Measurements from ENCODE around the gene SLC22A31.

Gene SLC22A31

DNA sequence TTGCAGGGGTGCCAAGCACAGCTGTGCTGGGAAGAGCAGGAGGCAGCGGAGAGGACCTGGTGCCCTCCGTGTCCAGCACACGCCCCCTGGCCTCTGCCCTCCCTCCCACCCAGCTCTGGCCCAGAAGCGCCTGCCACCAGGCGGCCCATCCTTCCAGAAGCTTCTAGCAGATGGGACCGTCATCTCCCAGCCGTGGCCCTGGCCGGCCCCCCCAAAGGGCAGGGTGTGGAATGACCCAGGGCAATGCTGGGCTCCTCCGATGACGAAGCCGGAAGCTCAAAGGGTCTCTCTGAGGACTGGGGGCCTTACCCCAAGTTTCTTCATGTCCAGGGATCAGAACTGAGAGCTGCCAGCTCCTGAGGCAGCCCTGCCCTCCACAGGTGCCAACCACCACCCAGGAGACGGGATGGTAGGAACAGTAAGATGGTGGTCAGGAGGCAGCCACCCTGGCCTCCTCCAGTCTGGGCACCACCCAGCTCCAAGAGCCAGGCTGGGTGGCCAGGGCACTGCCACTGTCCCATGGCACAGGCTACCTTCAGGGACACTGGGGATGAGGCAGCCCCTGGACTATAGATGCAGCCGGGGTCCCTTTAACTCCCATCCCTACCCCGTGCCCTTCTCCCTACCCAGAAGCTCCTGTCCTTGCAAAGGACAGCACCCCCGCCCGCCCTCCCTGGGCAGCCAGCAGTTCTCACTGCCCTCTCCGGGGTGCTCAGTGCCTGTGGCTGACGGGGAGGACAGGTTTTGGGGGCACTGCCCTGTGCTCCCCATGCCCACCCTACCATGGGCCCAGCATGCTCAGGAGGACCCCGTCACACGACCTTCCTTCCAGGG, 35.3 kb downstream of the SLC22A31 start:
- no peak for DNase-seq

DNA sequence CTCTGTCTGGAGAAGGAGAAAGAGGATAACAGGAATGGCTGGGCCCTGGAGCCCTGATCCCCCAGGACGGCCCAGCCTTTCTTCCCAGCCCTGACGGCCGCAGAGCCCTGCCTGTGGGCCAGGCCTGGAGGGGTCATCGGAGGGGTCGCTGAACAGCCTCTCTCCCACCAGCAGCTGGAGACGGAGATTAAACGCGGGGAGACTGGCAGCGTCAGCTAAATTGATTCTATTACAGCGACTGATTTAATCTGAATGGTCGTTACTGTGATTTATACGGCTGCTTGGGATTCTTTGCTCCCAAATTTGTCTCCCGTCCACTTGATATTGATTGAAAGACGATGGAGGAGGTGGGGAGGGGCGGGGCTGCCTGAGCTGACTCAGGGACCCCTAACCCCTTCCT, 35.9 kb downstream of the SLC22A31 start:
- no peak for DNase-seq

DNA sequence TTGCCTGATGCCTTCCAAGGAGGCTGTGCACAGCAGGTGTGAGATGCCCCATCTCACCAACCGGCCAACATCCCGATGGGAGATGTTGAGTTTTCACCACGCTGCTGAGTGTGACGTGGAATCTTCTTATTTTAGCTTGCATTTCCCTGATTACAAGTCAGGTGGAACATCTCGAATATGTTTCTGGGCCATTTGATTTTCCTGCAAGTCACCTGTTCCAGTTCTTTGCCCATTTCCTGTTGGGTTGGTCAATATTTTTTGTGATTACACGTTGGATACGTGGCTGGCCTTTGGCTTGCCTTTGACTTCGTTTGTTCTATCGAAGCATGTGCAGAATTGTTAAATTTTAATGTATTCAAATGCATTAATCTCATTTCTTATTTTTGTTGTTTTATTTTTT, 37.0 kb downstream of the SLC22A31 start:
- no peak for DNase-seq

DNA sequence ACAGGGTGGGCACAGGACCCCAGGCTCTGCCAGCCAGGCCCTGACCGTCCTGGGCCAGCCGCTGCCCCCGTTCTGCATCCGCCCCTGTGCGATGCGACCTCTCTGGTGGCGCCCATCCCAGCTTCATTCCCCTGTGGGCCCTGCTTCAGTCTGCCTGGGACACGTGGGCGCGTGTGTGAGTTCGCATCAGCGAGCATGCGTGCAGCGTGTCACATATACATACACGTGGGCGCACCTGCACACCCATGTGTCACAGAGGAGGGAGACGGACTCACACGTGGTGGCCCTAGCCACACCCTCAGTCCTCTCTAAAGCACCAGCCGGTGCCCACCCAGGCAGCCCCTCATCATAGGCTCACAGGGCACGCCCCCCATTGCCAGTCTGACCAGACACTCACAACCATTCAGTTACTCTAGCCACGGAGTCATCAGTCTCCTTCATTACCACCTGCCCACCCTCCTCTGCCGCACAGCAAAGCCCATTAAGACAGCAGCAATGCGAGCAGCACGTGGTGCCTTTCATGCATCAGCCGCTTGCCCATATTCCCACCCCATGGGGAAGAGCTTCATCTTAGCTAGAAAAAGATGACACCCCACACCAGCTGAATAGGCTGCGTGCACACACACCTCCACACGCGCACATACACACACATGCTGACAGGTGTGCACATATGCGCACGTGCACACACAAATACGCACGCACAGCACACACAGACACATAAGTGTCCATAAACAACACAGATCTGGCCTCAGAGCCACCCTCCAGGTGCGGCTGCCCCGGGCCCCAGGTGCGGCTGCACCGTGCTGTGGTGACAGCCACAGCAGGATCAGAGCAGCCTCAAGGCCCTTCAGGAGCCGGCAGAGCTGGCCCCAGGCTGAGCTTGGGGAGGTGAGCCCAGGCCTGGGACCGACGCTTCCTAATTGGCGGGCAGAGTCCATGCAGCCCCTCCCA, 38.3 kb downstream of the SLC22A31 start:
- DNase-seq: no peak

DNA sequence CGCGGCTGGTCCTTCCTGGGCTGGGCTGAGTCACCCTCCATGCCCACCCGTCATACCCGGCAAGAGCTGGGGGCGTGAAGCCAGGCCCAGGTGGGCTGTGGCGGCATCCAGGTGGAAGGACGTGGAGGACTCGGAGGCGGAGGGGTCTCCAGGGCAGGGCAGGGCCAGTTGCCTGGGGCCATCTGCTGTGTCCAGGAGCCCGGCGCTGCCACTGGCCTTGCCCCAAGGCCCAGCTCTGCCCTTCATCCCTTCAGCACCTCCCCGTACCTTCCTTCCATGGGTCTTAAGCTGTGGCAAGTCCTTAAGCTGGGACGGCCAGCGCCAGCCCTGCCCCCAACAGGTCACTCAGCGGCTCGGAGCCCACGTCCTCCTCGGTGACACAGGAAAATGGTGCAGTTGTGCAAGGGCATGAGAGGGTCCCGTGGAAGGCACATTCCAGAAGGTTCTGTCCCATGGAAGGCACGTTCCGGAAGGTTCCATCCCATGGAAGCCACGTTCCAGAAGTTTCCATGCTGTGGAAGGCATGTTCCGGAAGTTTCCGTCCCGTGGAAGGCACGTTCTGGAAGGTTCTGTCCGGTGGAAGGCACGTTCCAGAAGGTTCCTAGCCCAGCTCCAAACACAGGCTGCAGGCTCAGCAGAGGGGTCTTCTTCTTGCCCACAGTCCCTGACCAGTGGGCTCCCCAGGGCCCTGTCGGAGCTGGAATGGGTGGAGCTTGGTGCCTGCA, 39.2 kb downstream of the SLC22A31 start:
- DNase-seq: no peak

DNA sequence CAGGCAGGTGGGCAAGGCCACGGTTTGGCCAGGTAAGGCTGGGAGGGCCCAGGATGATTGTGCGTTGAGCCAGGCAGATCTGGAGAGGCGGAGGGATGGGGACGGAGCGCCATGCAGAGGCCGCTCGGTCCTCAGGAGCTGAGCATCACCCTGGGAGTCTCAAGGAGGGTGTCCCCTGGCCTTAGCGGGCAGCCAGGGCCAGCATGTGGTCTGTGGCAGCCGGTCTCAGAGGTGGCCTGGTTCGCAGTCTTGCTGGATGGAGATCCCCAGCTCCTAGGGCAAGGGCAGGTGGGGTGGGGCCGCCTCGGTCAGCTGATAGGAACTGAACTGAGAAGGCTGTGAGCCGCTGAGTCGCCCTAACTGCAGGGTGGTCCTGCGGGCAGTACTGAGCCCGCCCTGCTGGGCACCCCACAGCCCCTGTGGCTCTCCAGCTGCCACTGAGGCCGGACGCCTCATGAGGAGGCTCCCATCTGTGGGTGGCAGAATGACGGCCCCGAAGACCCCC, 40.4 kb downstream of the SLC22A31 start:
- no peak for DNase-seq

DNA sequence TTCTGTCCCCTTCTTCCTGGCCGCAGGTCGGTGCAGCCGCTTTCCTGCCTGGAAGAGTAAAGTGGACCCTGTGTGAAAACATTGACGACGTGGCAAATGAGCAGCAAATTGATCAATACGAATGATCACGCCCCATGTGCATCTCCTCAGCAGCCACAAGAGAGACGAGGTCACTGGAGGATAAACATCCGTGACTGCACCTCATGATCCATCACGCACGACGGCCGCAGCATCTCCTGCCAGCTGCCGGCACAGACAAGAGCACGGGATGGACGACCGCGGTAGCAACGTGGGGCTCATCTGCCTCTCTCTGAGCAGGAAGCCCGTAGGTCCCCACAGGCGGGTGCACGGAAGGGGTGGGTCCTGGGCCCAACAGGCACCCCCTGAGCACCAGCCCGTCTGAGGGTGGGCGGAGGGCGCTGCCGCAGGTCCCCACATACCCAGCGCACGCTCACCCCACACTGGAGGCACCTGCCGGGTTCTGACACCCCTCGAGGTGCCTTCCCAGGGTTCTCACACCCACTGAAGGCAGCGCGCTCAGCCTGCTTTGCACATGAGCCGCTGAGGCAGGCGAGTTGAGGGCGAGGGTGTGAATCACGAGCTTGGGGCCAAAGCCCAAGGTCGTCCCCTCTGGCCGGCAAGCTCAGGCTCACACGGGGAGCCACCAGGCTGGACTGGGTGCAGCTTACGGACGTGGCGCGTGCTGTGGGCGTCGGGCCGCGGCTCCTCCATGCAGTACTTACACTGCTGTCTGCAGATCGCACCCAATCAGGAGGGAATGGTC, 41.1 kb downstream of the SLC22A31 start:
- DNase-seq: no peak

DNA sequence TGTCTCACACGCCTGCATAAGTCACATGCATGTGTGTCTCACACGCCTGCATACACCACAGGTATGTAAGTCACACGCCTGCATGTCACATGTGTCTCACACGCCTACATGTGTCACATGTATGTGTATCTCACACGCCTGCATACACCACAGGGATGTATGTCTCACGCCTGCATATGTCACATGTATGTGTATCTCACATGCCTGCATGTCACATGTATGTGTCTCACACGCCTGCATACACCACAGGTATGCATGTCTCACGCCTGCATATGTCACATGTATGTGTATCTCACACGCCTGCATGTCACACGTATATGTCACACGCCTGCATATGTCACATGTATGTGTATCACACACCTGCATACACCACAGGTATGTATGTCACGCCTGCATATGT, 42.6 kb downstream of the SLC22A31 start:
- no peak for DNase-seq

DNA sequence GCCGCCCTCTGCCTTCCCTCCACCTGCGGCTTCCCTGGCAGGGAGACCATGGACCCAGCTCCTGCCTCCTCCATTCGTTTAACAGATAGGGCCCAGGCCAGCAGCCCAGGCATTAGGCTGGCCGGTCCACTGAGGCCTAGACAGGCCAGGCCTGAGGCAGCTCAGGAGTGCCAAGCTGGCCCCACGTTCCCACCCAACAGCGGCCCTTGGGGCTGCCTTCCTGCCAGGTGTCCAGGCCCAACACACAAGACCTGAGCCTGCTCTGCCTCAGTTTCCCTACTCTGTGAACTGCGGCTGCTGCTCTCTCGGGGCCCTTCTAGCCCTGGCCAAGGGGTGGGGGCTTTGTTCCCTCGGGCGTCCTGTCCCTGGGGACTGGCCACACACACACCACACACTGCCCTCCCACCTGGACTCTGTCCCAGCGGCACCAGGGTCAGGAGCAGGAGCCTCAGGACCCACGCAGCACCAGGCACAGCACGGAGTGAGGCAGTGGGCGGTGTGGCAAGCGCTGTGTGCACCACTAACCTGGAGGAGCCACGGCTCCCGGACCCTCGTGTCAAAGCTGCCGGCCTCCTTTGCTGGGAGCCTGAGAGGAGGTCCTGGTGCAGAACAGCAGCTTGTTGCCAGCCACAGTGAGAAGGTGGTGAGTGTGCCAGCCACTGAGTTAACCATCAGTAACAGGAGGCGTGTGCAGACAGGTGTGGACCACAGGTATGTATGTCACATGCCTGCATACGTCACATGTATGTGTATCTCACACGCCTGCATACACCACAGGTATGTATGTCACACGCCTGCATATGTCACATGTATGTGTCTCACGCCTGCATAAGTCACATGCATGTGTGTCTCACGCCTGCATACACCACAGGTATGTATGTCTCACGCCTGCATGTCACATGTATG, 43.3 kb downstream of the SLC22A31 start:
- no peak for DNase-seq

DNA sequence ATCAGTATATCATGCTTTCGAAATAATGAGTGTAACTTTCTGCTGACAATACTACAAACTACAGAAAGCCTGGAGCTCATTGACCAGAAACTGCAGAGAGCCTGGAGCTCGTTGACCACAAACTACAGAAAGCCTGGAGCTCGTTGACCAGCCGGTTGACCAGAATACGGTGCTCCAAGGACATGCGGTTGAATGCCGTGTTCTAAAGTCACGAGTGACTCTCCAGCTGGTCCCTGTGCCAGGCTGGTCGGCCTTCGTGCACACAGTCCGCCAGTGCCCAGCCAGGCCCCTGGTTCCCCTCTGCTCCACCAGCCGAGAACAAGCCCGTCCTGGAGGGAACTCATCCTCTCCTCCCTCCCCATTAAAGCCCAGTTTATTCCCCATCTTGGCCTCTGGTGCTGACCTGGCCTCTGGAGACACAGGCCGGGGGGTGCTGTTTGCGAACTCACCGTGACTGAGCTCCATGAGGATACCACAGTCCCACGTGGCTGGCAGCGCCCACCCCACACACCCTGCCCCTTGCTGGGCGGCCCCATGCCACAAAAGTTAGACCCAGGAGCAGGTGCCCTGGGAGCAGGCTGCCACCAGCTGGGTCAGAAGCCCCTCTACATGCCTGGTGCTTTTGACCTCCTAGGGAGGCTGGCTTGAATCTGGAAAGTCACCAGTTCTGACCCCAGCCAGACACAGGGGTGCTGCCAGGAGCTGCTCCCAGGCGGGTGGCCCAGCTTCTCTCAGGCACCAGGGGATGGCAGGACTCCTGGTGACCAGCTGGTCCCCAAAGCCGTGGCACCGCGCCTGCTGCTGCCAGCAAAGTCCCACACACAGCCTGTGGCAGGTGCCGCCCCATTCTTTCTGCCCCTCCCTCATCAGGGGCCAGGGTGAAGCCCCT, 44.2 kb downstream of the SLC22A31 start:
- DNase-seq: no peak

DNA sequence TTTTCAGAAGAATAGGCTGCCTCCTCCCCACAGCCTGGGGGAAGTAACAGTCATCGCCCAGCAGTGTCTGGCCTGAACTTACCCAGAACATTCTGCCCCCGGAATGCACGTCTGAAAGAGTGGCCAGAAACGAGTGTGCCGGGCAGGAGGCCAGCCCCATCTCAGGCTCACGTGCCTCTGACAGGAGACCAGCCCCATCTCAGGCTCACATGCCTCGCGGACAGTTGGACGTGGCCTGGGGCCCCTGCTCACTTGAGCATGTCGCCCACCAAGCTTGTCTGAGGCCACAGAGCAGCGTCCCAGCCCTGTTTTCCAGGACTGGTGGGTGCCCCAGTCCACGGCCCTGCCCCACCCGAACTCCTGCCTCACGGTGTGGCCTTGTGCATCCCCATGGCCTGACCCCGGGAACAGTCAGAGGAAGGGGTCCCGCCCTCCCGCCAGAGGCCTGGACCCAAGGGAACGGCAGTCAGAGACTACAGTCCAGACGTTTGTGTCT, 45.1 kb downstream of the SLC22A31 start:
- no peak for DNase-seq

DNA sequence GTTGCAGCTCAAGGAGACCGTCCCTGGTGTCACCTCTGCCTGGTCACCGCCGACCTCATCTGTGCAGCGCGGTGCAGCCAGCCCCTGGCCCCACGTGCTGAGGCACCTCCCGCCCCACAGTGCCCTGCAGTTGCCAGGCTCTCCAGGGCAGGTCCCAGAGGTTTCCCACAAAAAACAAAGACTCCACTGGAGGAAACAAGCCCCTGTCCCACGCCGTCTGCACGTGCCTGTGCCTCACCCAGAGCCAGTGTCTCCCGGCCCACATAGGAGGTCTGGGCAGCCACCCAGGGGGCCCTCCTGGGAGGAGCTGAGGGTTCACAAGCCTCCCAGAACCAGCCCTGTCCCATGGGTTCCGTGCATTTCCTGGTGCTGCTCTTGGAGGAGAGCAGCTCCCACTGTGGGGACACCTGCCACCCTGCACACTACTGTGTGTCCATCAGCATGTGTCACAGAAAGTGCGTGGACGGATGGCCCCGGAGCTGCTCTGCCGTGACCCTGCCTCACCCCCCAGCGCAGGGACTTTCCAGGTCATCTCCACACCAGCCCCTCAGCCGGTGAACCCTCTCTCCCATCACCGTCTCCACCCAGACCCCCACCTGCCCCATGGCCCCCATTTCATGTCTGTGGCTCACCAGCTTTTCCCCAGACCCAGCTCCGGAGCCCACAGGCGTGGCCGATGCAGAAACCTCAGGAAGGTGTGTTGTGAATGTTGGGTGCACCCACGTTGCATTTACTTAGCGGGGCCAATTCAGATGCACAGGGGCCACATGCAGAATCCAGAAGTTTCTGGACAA, 45.8 kb downstream of the SLC22A31 start:
- no peak for DNase-seq

DNA sequence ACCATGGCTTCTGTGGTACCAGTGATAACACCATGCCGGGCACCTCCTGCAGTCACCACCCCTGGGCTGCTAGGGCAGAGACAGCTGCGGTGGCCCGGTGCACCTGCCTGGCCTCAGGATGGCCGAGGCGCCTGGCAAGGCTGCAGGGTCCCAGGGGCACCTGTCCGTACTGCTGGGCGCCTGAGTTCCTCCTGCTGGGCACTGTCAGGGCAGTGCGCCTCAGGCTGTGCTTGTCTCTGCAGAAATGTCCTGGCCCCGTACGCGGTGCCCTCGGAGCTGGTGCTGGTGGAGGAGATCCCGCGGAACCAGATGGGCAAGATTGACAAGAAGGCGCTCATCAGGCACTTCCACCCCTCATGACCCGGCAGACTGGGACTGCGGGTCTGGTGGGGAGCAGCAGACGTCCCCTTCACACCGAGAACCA, 46.5 kb downstream of the SLC22A31 start:
- DNase-seq: no peak

DNA sequence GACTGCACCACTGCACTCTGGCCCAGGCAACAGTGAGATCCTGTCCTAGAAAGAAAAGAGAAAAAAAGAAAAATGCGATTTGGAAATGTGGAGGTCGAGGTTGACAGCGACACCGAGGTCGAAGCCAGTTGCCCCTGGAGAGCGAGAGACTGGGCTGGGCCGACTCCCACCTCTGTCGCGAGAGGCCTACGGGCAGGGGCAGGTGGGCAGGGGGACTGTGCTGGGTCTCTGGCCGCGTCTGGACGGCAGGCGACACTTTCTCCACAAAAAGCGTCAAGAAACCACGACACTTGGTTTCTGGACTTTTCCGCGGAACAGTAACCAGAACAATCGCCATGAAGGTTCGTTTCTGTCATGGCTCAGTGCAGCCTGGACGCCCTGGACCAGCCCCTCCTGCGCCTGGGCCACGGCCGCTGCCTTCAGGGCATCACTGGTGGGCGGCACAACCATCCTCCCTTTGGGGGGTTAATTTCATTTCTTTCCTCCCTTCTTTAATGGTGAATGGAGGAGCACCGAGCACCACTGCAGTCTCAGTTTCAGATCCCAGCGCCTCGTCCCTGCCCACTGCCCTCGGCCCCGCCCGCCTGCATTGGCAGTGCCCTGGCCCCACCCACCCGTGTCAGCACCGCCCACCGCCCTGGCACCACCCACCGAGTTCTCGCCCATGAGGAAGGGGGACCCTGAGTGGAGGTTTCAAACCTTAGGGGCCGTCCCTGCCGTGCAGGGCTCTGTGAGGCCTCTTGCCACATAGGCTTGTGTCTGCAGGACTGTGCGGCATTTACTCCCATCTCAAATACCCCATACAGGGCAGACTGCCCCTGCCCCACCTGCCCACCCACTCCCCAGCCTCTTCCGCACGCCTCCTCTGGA, 47.3 kb downstream of the SLC22A31 start:
- DNase-seq: peak; percentile 21

DNA sequence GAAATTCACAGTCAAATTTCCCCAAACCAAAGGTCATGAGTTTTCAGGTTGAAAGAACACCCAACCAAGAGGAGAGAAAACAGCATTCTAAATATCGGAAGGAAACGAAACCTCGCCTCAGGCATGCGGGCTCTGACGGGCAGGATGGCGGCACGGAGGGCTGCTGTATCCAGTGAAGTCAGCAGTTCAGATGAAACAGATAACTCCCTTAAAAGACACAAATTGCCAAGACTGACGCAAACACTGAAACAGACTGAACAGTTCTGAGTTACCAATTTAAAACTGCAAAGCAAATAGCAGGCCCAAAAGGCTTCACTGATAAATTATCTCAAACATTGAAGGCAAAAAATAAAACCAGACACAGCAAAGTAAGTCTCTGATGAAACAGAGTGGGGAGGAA, 49.4 kb downstream of the SLC22A31 start:
- DNase-seq: no peak

DNA sequence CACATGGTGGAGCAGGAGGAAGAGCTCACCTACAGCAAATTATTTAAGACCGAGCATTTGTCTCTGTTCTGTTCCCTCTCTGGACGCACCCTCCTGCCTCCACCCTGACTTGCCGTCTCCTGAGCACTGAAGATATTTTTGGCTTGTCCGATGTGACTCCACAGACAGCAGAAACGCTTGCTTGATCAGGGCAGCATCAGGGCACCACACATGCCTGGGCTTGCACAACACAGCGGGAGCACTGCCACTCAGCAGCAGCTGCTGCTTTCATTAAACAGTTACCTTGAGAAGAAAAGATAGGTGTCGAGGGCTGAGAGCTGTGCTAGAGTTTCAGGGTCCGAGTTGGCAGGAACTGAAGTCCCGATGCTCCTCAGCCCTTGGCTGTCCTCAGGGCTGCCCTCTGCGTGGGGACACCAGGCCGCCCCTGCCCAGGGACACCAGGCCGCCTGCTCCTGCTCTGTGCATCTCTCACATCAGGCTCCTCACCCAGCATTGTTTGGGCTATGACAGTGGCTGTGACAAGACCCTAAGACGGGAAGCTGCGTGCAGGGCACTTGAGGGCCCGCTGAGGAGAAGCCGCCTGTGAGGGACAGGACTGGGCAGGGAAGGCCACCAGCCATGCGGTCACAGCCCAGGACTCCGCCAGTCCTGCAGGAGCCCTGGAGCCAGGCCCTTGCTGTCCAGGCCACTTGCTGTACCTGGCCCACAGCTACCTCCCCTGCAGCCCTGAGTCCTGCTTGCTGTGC, 50.1 kb downstream of the SLC22A31 start:
- DNase-seq: no peak

DNA sequence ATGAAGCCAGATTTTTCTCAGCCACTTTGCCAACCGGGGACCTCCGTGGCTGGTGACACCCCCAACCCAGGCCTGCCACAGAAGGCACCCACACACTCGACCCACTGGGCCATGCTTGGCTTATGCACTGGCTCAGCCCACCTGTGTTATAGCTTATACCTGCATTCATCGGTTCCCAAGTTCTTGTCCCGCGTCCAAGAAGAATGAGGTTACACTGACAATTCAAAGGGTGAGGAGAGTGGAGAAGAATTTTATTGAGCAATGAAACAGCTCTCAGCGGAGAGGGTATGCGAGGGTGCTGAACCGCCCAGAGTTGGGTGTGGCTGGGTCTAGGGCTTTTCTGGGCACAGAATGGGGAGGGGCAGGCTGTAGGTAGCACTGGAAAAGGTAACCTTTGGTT, 51.0 kb downstream of the SLC22A31 start:
- DNase-seq: no peak
